Natural killer cell (primary cell): Measurements from ENCODE around the gene BACH1. TPM values are rescaled to one million over a fixed set of nuclear protein-coding genes. Genes with fewer than 3 reads are reported as not detected.

ENCODE experiments used
- ATAC-seq, 3 donors: fragments of 150-1000 bp in 2 of 3; fragments of 200-7000 bp in 1 of 3; cut with Tn5 transposase; 1 replicate in 1 of 3; 2 replicates in 2 of 3; pipeline ENCODE4 v1.10.0; 2021; ENCODE audit warnings: mild to moderate bottlenecking in 2 of 3, moderate library complexity in 2 of 3
- DNase-seq, 2 donors: peaks; one replicate each; pipeline versions ENCODE4 v3.0.0 to v3.0.0-alpha.2; 2013 to 2021; ENCODE audit warnings: mixed read lengths in 1 of 2
- H3K27ac ChIP-seq: one replicate; pipeline ENCODE4 v1.5.1; 2013; ENCODE audit warnings: mild to moderate bottlenecking, low read length
- H3K27me3 ChIP-seq: one replicate; pipeline ENCODE4 v1.6.1; 2013; ENCODE audit warnings: low read length; ENCODE audit not compliant: control insufficient read depth, insufficient read depth
- H3K36me3 ChIP-seq: one replicate; pipeline ENCODE4 v1.6.1; 2013; ENCODE audit warnings: low read length; ENCODE audit not compliant: control insufficient read depth, insufficient read depth
- H3K4me1 ChIP-seq: one replicate; pipeline ENCODE4 v1.6.1; 2013; ENCODE audit warnings: low read length; ENCODE audit not compliant: control insufficient read depth, insufficient read depth
- H3K4me3 ChIP-seq: one replicate; pipeline ENCODE4 v1.5.1; 2013; ENCODE audit warnings: low read length
- H3K9me3 ChIP-seq: one replicate; pipeline ENCODE4 v1.6.1; 2013; ENCODE audit warnings: low read length; ENCODE audit not compliant: control insufficient read depth, insufficient read depth
- H3K27ac Mint-ChIP-seq, 2 donors: one replicate each; pipeline ENCODE4 v1.8.0; 2022; ENCODE audit warnings: mild to moderate bottlenecking in 2 of 2, mixed read lengths in 2 of 2, moderate library complexity in 1 of 2
- H3K27me3 Mint-ChIP-seq, 2 donors: one replicate each; pipeline ENCODE4 v1.8.0; 2022; ENCODE audit warnings: low read depth in 2 of 2, mixed read lengths in 2 of 2
- H3K36me3 Mint-ChIP-seq: one replicate; pipeline ENCODE4 v1.8.0; 2022; ENCODE audit warnings: mixed read lengths
- H3K4me1 Mint-ChIP-seq, 2 donors: one replicate each; pipeline ENCODE4 v1.8.0; 2022; ENCODE audit warnings: mixed read lengths in 2 of 2
- H3K4me3 Mint-ChIP-seq: one replicate; pipeline ENCODE4 v1.8.0; 2022; ENCODE audit warnings: mild to moderate bottlenecking, moderate library complexity, mixed read lengths
- H3K9me3 Mint-ChIP-seq, 2 donors: one replicate each; pipeline ENCODE4 v1.8.0; 2022; ENCODE audit warnings: mixed read lengths in 2 of 2
- CTCF ChIP-seq: fragments of 200-600 bp; IDR thresholded peaks from one replicate; pipeline ENCODE4 v1.8.0; 2022; ENCODE audit warnings: antibody characterized with exemption
- WGBS: methylation state at CpG from one replicate; pipeline ENCODE4 v1.1.7; 2013; ENCODE audit warnings: missing lambda C conversion rate; ENCODE audit not compliant: insufficient coverage; 5-methylcytosine and 5-hydroxymethylcytosine counted together
- intact Hi-C: fragments of 100-400 bp; cut with micrococcal nuclease; formaldehyde crosslinking; loops from one replicate; pipeline ENCODE4 v1.14.2; 2022
- total RNA-seq, 4 donors: library from RNA; stranded (reverse); fragments of 120-200 nt in 1 of 4; gene quantifications; one replicate each; pipeline versions ENCODE4 v1.2.3 to v1.2.4, GENCODE V29; 2013 to 2022

Gene BACH1
- total RNA-seq, 3 donors from 2014 or later (not counting 1 experiment from before 2014, with no cell fraction given): 74.2 to 111 (median 86.3) TPM

GRCh38 chr21:29326914-29327554 is 28.3 kb downstream of the BACH1 start:
- Mint-ChIP-seq H3K36me3 (peaks cover 15% of the 10 kb centered on the region), H3K9me3 (no peaks in the 10 kb centered on the region), H3K27ac (no peak overlapping the region), H3K4me1 (peaks cover 22 to 26% of the 10 kb centered on the region in 2 donors), H3K4me3 (no peak overlapping the region), H3K27me3 (no peaks in the 10 kb centered on the region)
- intact Hi-C loops: no loop called here
- no peak for TF ChIP-seq CTCF
- Histone ChIP-seq H3K9me3 (no peaks in the 10 kb centered on the region), H3K36me3 (peaks cover 25% of the 10 kb centered on the region), H3K27me3 (no peaks in the 10 kb centered on the region), H3K27ac (no peak overlapping the region), H3K4me1 (no peaks in the 10 kb centered on the region), H3K4me3 (no peak overlapping the region)
- no peak for DNase-seq
- no peak for ATAC-seq
- WGBS: 96% methylated on average over 10 of the region's 10 CpGs

DNA sequence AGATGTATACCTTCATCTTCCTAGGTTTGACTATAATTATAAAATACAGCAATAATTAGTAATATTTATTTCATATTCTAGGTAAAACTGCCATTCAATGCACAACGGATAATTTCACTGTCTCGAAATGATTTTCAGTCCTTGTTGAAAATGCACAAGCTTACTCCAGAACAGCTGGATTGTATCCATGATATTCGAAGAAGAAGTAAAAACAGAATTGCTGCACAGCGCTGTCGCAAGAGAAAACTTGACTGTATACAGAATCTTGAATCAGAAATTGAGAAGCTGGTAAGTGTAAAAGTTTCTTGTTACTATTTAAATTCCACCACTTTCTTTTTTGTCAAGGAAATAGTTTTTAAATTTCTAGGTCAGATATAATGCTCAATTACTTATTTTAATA is 30.7 kb downstream of the BACH1 start:
- Histone ChIP-seq H3K9me3 (no peaks in the 10 kb centered on the region), H3K27me3 (no peaks in the 10 kb centered on the region), H3K27ac (no peak overlapping the region), H3K4me1 (no peaks in the 10 kb centered on the region), H3K36me3 (peaks cover 20% of the 10 kb centered on the region), H3K4me3 (no peak overlapping the region)
- ATAC-seq (no peak), DNase-seq (no peak)
- peaks cover 22 to 27% of the 10 kb centered on the region in 2 donors for H3K4me1 Mint-ChIP-seq
- intact Hi-C loops: no loop called here
- no peaks in the 10 kb centered on the region for H3K9me3 Mint-ChIP-seq
- no peak overlapping the region for H3K4me3 Mint-ChIP-seq
- TF ChIP-seq CTCF: no peak
- peaks cover 20% of the 10 kb centered on the region for H3K36me3 Mint-ChIP-seq
- H3K27ac Mint-ChIP-seq: no peak overlapping the region
- no peaks in the 10 kb centered on the region for H3K27me3 Mint-ChIP-seq
- 98% methylated on average over 5 of the region's 5 CpGs for WGBS

DNA sequence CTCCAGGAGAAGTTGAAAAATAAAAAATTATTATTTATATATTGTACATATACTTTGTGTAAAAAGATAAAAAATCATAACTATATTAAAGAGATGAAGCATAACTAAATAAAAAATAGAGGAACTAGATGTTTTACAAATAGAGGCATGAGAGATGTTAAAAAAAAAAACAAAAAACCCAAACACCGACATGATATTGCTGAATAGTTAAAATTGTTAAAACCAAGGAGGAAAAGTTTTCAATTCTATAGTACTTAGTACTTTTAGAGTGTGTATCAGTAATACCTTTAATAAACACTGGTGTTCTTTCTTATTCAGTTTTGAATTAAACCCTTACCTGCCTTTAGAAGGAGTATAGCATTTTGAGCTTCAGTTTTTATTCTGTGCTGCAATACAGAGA is 32.1 kb downstream of the BACH1 start:
- no peak overlapping the region for H3K27ac Mint-ChIP-seq
- Histone ChIP-seq H3K27me3 (no peaks in the 10 kb centered on the region), H3K27ac (no peak overlapping the region), H3K4me3 (no peak overlapping the region), H3K4me1 (no peaks in the 10 kb centered on the region), H3K9me3 (no peaks in the 10 kb centered on the region), H3K36me3 (peaks cover 20% of the 10 kb centered on the region)
- no peaks in the 10 kb centered on the region for H3K9me3 Mint-ChIP-seq
- intact Hi-C loops: no loop called here
- no peaks in the 10 kb centered on the region for H3K27me3 Mint-ChIP-seq
- DNase-seq: no peak
- H3K4me3 Mint-ChIP-seq: no peak overlapping the region
- no CpG with 5 or more reads among the region's 1 CpG for WGBS
- no peak for TF ChIP-seq CTCF
- no peak for ATAC-seq
- peaks cover 20% of the 10 kb centered on the region for H3K36me3 Mint-ChIP-seq
- peaks cover 27 to 35% of the 10 kb centered on the region in 2 donors for H3K4me1 Mint-ChIP-seq
